ENCODE measurements around the gene ZDHHC19.
A peak's percentile ranks its signal among the peaks of the same experiment; 100 is the strongest.
"Not testable (repeated sequence)": the region's sequence is repeated elsewhere in the genome, so short reads cannot be mapped to it uniquely, and the experiment has no call there.

Gene ZDHHC19

DNA sequence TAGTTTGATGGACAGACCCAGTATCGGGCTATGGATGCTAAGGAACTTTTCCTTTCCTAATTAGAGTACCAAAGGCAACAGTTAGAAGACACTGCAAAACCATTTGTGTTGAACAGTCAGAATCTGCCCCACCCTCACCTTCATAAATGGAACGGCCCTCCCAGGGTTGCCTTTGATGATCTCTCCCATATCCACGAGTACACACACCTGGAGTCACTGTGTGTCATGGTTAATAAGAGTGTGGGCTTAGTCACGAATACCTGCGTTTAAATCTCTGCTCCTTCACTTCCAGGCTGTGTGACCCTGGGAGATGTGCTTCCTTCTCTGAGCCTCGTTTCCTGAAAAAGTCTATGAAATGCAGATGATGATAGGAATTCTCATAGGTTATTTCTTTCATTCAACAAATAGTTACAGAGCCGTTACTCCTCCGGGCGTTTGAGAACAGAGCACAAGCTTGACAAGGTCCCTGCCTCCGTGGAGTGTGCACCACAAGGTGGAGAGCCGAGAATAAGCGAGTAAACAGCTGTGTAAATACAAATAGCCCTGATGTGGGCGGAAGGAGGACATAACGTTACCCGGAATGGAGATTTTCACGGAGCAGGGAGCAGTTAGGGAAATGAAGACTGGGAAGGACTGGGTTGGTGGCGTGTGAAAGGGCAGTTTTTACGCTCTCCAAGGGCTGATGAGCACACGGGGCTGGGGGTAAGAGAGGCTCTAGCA, 11.8 kb upstream of the ZDHHC19 start:
- DNase-seq = no peak

- no peak for DNase-seq
These were observed 9.8 kb upstream of the ZDHHC19 start for GRCh38 chr3:196220991-196221390.

- no peak for DNase-seq
These were observed 9.4 kb upstream of the ZDHHC19 start for GRCh38 chr3:196220587-196220986.

GRCh38 chr3:196219970-196220311, 8.7 kb upstream of the ZDHHC19 start:
- no peak for DNase-seq

DNA sequence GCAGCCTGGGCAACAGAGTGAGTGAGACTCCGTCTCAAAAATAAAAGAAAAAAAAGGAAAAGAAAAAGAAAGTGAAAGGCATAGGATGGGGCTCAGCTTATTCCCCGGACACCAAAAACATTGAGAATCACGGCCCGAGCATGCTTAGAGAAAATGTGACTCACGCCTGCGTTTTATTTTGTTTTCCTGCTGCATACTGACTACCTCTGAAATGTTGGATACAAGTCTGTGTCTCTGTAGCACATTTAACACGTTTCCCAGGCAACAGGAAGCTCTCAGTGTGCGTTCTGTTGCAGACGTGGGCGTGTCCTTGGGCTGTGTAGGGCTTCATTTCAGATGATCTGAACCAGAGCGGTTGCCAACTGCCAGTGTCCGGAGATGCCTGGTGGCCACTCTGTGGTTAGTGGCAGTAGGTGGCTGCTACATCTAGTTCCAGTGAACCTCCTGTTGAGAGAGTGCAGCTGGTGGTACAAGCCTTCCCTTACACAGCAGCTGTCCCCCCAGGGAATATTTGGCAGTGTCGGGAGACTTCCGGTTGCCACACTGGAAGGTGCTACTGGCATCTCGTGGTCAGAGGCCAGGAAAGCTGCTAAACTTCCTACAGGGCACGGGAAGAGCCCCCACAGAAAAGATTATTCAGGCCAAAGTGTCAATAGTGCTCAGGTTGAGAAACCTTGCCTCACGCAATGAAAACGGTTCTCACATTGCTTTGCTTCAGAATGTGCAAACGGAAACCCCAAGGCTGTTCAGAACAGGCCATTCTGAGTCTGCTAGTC, 8.2 kb upstream of the ZDHHC19 start:
- peak; percentile 60 for DNase-seq

- DNase-seq = no peak
These were observed 7.0 kb upstream of the ZDHHC19 start for GRCh38 chr3:196218155-196218712.

- no peak for DNase-seq
These were observed 6.3 kb upstream of the ZDHHC19 start for GRCh38 chr3:196217307-196218154.

GRCh38 chr3:196216681-196217211, 5.5 kb upstream of the ZDHHC19 start:
- no peak for DNase-seq

- DNase-seq = no peak
These were observed 4.9 kb upstream of the ZDHHC19 start, which contains the start of gene SLC51A for GRCh38 chr3:196216089-196216564. Gene SLC51A (plus strand): TSS chr3:196216534. CDS start chr3:196216713, 179 bp downstream.

DNA sequence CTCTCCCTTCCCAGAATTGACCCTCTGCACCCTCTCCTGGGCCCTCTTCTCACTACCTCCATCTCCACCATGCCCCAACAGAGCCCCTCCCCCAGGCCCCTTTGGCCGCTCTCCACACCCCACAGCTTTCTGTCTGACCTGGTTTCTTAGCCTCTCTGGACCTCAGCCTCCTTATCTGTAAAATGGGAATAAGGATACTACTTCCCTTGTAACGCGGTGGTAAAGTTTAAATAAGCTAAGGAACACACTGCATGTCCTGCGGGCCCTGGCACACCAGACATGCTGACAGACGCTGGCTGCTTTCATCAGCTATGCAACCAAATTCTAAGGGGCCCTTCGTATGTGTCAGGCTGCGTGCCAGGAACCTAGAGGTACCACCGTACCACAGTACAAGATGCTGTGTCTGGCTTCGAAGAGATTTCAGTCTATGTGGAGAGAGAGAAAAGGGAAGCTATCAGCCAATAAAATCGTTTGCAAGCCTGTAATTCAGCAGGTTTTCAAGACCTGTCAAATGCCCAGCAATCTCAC, 4.4 kb upstream of the ZDHHC19 start:
- DNase-seq = no peak

DNA sequence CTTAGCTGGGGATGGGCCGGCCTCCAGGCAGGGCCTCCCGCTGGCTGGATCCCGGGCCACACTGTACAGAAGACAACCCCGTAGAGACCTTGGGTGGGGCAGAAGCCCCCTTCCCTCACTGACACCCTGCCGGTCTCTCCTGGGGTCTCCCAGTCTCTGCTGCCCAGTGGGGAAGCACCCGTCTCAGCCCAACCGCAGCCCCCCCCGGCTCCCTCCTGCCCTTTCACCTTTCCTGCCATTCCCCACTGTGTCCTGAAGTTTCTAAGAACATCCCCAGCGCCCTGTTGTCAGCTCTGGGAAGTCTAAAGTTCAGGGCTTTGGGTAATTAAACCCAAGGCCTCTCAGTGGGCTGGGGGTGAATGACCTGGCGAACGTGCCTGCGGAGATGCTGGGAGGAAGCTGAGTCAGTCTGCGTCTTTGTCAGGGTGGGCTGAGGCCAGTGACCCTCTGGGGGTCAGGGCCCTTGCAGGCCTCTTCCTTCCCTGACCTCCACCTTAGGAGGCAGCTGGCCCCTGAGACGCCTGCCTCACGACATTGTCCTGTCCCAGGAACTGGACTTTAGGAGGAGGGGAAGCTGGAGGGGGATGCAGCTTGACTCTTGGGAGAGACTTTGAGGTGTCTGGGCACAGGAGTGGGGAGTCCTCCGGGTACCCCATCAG, 3.7 kb upstream of the ZDHHC19 start:
- DNase-seq = no peak

DNA sequence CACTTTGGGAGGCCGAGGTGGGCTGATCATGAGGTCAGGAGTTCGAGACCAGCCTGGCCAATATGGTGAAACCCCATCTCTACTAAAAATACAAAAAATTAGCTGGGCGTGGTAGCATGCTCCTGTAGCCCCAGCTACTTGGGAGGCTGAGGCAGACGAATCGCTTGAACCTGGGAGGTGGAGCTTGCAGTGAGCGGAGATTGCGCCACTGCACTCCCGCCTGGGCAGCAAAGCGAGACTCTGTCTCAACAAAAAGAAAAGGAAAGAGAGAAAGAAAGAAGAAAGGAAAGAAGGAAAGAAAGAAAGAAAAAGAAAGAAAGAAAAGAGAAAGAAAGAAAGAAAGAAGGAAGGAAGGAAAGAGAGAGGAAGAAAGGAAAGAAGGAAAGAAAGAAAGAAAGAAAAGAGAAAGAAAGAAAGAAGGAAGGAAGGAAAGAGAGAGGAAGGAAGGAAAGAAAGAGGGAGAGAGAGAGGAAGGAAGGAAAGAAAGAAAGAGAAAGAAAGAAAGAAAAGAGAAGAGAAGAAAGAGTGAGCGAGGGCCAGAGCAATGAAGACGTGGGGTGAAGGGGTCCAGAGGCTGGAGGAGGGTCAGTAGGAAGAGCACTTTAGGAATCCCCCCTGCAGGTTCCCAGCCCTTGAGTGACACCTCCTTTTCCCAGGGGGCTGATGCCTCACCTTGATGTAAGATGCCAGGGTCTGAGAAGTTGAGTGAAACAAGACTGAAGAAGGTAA, 1.1 kb downstream of the ZDHHC19 start:
- DNase-seq = not testable (repeated sequence)

DNA sequence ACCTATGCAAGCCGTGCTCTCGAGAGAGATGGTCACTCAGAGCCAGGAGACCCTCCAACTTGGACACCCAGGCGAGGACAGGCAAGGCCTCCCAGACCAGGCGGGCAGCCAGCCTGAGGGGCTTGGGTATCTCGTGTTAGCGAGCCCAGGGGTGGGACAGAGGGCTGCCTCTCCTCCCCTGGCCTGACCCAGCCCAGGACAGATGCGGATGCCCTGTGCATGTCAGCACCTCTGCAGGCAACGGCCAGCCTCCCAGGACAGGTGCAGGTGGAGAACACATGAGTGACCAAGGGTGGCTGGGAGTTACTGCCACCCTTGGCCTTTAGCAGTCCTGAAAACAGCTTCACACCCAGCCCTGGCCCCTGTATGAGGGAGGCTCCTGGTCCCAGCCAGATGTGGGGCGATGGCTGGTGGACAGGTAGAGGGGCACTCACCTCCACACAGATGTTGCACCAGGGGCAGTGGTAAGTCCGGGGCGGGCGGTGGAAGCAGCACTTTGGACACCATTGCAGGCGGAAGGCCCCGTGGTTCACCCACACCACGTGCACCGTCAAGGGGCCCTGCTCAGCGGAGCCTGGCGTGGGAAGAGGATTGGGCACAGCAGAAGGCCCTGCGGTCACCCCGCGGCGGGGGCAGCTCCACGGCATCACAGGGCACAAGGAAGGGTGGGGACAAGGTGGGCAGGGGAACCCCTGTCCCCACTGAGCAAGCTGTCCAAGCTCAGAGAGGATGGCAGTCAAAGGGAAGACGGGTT, 2.1 kb downstream of the ZDHHC19 start:
- DNase-seq = no peak

DNA sequence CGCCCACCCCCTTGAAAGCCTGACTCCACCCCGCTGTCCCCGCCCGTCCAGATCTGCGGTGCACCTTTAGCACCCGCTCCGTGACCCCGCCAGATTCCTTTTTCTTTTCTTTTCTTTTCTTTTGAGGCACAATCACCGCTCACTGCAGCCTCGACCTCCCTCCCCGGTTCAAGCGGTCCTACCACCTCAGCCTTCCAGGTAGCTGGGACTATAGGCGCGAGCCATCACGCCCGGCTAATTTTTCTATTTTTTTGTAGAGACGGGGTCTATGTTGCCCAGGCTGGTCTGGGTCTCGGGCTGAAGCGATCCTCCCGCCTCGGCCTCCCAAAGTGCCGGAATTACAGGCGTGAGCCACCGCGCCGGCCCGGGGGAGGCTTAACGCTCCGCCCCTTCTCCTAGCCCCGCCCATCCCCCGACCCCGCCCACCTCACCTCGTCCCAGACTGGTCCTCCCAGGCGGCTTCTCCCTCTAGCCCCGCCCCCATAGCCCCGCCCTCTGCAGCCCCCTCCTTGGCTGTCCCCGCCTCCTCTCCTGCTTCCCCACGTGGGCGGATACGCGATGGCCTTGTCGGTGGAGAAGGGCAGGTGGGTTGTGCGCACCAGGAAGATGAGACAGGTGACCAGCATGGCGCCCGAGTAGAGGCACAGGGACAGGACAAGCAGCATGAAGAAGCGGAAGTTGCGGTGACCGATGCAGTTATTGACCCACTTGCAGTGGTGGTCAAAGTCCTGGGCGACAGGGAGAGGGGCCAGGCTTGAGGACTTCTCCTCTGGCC, 3.2 kb downstream of the ZDHHC19 start:
- DNase-seq = peak; percentile 54

DNA sequence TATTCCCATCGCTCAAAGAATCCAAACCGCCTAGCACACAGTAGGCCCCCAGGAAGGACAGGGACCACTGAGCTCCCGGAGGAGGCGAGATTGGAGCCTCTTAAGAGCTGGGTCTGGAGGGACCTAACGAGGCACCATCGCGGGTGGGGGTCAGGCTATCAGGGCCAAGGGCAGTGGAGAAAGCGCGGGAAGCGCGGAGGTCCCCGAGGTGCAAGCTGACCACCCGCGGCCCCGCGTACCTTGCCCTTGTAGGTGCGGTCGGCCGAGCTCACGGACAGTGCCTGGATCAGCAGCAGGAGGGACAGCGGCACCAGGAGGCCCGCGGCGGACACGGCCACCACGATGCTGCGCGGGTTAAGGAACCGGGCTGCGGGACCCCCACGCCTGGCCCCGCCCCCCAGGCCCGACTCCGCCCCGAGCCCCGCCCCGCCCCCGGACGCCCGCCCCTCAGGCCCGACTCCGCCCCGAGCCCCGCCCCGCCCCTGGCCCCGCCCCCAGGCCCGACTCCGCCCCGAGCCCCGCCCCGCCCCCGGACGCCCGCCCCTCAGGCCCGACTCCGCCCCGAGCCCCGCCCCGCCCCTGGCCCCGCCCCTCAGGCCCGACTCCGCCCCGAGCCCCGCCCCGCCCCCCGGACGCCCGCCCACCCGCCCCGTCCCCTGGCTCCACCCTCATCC, 3.9 kb downstream of the ZDHHC19 start:
- DNase-seq = no peak

DNA sequence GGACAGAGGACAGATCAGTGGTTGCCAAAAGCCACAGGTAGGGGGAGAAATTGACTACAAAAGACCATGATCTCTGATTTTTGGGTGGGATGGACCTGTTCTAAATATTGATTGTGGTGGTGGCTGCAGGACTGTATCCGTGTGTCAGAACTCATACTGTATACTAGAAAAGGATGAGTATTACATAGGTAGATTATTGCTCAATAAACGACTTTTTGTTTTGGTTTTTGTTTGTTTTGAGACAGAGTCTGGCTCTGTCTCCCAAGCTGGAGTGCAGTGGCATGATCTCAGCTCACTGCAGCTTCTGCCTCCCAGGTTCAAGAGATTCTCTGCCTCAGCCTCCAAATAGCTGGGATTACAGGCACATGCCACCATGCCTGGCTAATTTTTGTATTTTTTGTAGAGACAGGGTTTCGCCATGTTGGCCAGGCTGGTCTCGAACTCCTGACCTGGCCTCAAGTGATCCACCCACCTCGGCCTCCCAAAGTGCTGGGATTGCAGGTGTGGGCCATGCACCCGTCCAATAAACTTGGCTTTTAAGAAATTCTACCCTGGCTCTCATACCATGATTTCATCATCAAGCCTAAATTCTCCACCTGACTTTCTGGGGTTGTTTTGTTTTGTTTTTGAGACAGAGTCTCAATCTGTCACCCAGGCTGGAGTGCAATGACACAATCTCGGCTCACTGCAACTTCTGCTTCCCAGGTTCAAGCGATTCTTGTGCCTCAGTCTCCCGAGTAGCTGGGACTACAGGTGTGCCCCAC, 5.6 kb downstream of the ZDHHC19 start:
- DNase-seq = not testable (repeated sequence)

- no peak for DNase-seq
These were observed 7.4 kb downstream of the ZDHHC19 start for GRCh38 chr3:196203846-196204245.

DNA sequence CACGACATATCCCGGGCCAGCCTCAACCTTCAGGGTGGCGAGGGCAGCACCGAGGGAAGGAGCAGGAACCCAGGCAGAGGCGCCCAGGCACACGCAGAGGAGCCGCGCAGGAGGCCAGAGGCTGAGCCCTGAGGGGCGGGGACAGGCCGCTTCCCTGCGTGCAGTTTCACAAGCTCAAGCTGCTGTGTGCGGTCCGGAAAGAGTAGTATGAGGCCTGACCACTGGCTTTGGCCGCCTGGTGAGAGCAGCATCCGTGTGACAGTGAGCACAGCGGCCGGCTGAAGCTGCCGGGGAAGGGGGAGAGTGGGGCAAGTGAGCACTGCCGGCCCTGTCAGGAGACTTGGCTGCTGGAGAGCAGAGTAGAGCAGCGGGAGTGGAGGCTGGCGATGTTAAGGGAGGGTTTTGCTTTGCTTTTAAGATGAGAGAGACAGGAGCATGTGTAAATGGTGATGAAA, 8.7 kb downstream of the ZDHHC19 start:
- no peak for DNase-seq
